DMS79 treated with DMSO at 0.1 percent for 48 hours (cell line): ENCODE measurements around the gene TBL2.
"Not testable (repeated sequence)": the region's sequence is repeated elsewhere in the genome, so short reads cannot be mapped to it uniquely, and the experiment has no call there.

Source experiments
- DNase-seq: peaks from one replicate; lab custom pipeline; 2025; lab: John Stamatoyannopoulos, UW

Gene TBL2

GRCh38 chr7:73606801-73607691, 28.7 kb upstream of the TBL2 start:
- DNase-seq, result peak; percentile 4

GRCh38 chr7:73605601-73606220, 27.3 kb upstream of the TBL2 start:
- DNase-seq, result no peak

- no peak for DNase-seq
Observed at GRCh38 chr7:73602721-73603651, 24.6 kb upstream of the TBL2 start.

GRCh38 chr7:73599916-73600315, 21.5 kb upstream of the TBL2 start:
- DNase-seq, result no peak

GRCh38 chr7:73599151-73599882, 20.9 kb upstream of the TBL2 start:
- DNase-seq, result no peak

- no peak for DNase-seq
Observed at GRCh38 chr7:73597978-73598782, 19.8 kb upstream of the TBL2 start.

- no peak for DNase-seq
Observed at GRCh38 chr7:73596191-73597065, 18.0 kb upstream of the TBL2 start.

GRCh38 chr7:73595358-73595757, 17.0 kb upstream of the TBL2 start:
- no peak for DNase-seq

- DNase-seq, result no peak
Observed at GRCh38 chr7:73593207-73594045, 15.0 kb upstream of the TBL2 start.

- DNase-seq, result no peak
Observed at GRCh38 chr7:73586911-73587310, 8.5 kb upstream of the TBL2 start.

- DNase-seq, result no peak
Observed at GRCh38 chr7:73585196-73585595, 6.8 kb upstream of the TBL2 start.

GRCh38 chr7:73582664-73583202, 4.4 kb upstream of the TBL2 start:
- no peak for DNase-seq

- not testable (repeated sequence) for DNase-seq
Observed at GRCh38 chr7:73581006-73581405, 2.6 kb upstream of the TBL2 start.

- DNase-seq, result no peak
Observed at GRCh38 chr7:73577627-73578341, 595 bp downstream of the TBL2 start.

- DNase-seq, result no peak
Observed at GRCh38 chr7:73573791-73574190, 4.6 kb downstream of the TBL2 start.

GRCh38 chr7:73573276-73573675, 5.1 kb downstream of the TBL2 start:
- DNase-seq, result no peak

GRCh38 chr7:73572767-73573186, 5.6 kb downstream of the TBL2 start:
- DNase-seq, result no peak

- no peak for DNase-seq
Observed at GRCh38 chr7:73570977-73571376, 7.4 kb downstream of the TBL2 start.
